ENCODE measurements around the gene METRN.

Gene METRN

DNA sequence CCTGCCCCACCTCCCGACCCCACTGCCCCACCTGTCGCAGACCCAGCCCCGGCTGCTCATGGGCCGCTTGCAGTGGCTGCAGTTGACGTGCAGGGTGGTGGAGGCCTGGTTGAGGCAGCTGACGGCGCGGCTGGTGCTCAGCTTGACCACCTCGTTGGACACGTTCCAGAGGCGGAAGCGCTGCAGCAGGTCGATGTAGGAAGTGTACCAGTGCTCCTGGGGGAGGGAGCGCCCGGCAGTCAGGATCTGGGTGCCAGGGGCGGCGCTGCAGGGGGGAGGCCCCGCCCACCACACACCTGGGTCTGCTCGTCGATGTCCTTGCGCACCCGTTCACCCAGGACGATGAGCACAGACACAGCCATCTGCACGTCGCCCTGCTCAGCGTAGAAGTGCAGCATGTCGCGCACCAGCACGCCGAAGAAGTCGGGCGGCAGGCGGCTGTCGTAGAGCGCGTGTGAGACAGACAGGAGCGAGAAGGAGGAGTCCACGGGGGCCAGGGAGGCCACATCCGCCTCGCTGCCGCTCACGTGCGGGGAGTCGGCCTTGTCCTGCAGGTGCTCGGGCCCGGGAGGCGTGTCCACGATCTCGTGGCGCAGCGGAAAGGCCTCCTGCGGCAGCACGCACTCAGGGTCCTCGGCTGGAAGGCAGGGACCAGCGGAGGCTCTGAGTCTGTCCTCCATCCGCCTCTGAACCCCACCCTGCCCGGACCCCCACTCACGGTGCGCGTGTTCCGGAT lies 29.8 kb upstream of the METRN start:
- Histone ChIP-seq H3K4me1 (ENCODE audit: control insufficient read depth, insufficient read depth, low read length) (peaks cover 9% of the 10 kb centered on the region; the same call in 1 of the 2 replicates), H3K27ac (ENCODE audit: extremely low read depth, low read depth, low read length) (no peak overlapping the region; the same call in 1 of the 2 replicates), H3K4me3 (ENCODE audit: low read depth, low read length) (no peak overlapping the region), H3K36me3 (ENCODE audit: control insufficient read depth in 2 of 2, insufficient read depth in 1 of 2, low read length in 2 of 2) (peaks cover 3 to 72% of the 10 kb centered on the region in 2 experiments; a peak in 1 of 3 replicates), H3K9me3 (ENCODE audit: control insufficient read depth, insufficient read depth, low read depth, low read length) (no peaks in the 10 kb centered on the region)
- ChIA-PET POLR2A (interaction anchor here (1.0 to 1.4 kb wide), 7 partner anchors 10 to 450 kb away, joined by 3 to 9 read pairs (median 4); partner anchors contain the start of genes CCDC78, FAM234A, HAGHL and RHBDL1), CTCF (interaction anchor here (1.8 kb wide), 1 partner anchor 27 kb away, joined by 3 read pairs; no protein-coding TSS in a partner anchor)
- peak; percentile 29; the same call in 1 of the 2 replicates for TF ChIP-seq ZNF600 (tag by site-specific recombination; IDR thresholded peaks at IDR 0.05)
- TF ChIP-seq, protein P1, sequence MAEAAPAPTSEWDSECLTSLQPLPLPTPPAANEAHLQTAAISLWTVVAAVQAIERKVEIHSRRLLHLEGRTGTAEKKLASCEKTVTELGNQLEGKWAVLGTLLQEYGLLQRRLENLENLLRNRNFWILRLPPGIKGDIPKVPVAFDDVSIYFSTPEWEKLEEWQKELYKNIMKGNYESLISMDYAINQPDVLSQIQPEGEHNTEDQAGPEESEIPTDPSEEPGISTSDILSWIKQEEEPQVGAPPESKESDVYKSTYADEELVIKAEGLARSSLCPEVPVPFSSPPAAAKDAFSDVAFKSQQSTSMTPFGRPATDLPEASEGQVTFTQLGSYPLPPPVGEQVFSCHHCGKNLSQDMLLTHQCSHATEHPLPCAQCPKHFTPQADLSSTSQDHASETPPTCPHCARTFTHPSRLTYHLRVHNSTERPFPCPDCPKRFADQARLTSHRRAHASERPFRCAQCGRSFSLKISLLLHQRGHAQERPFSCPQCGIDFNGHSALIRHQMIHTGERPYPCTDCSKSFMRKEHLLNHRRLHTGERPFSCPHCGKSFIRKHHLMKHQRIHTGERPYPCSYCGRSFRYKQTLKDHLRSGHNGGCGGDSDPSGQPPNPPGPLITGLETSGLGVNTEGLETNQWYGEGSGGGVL (tag by site-specific recombination; IDR thresholded peaks at IDR 0.05), result 0 out of 2 replicates have a peak, but pooled peaks have one; percentile 9
- no peak for TF ChIP-seq EGR2 (tag by site-specific recombination; IDR thresholded peaks at IDR 0.05; ENCODE audit: low read depth)
- TF ChIP-seq KLF9 (tag by site-specific recombination; IDR thresholded peaks at IDR 0.05; ENCODE audit: low read depth), result peak; percentile 40
- no peak for TF ChIP-seq ZNF157 (tag by site-specific recombination; IDR thresholded peaks at IDR 0.05)
- TF ChIP-seq PBX3 (CRISPR knock-in tag; IDR thresholded peaks at IDR 0.05), result 0 out of 2 replicates have a peak, but pooled peaks have one; percentile 58
- peak; percentile 93 for TF ChIP-seq SCRT2 (tag by site-specific recombination; IDR thresholded peaks at IDR 0.05)
- no peak for TF ChIP-seq ZNF426 (tag by site-specific recombination; IDR thresholded peaks at IDR 0.05)
- 0 out of 2 replicates have a peak, but pooled peaks have one; percentile 41 for TF ChIP-seq ZNF837 (tag by site-specific recombination; IDR thresholded peaks at IDR 0.05)
- no peak for TF ChIP-seq ZBTB44 (tag by site-specific recombination; IDR thresholded peaks at IDR 0.05)
- no peak for TF ChIP-seq ZNF16 (tag by site-specific recombination; IDR thresholded peaks at IDR 0.05; ENCODE audit: low read depth)
- TF ChIP-seq ZNF514 (tag by site-specific recombination; IDR thresholded peaks at IDR 0.05), result no peak
- peak; percentile 37; the same call in 1 of the 2 replicates for TF ChIP-seq SCRT1 (tag by site-specific recombination; IDR thresholded peaks at IDR 0.05; ENCODE audit: borderline replicate concordance)

DNA sequence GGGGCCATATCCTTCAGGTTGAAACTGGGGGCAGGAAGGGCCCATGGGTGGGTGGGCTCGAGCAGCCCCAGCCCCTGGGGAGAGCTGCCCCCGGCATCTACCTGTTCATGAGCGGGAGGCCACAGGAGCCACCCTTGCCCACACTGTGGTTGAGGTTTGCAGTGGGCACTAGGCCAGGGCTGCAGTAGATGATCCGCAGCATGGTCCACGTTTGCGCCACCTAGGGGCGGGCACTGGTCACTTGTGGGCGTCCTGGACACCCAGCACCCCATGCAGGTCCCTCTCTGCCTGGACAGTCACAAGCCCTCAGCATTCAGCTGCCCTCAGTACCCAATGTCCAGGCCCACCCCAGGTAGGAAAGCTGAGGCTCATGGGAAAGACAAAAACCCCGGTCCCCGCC lies 29.0 kb upstream of the METRN start:
- POLR2A ChIA-PET, result interaction anchor here (0.5 to 1.5 kb wide), 2 partner anchors 9 to 85 kb away, joined by 3 to 6 read pairs; no protein-coding TSS in a partner anchor
- Histone ChIP-seq H3K9me3 (ENCODE audit: control insufficient read depth, insufficient read depth, low read depth, low read length) (no peaks in the 10 kb centered on the region), H3K36me3 (ENCODE audit: control insufficient read depth in 2 of 2, insufficient read depth in 1 of 2, low read length in 2 of 2) (peaks cover 3 to 70% of the 10 kb centered on the region in 2 experiments; a peak in 1 of 3 replicates), H3K27ac (ENCODE audit: extremely low read depth, low read depth, low read length) (no peak overlapping the region), H3K4me3 (ENCODE audit: low read depth, low read length) (no peak overlapping the region), H3K4me1 (ENCODE audit: control insufficient read depth, insufficient read depth, low read length) (peaks cover 9% of the 10 kb centered on the region; the same call in 1 of the 2 replicates)
- CTCF ChIA-PET, result interaction anchor here (0.8 to 1.8 kb wide), 3 partner anchors 9 to 27 kb away, joined by 3 read pairs; no protein-coding TSS in a partner anchor
- no peak for TF ChIP-seq ZNF302 (tag by site-specific recombination; IDR thresholded peaks at IDR 0.05; ENCODE audit: low read depth)
- TF ChIP-seq ZNF76 (tag by site-specific recombination; IDR thresholded peaks at IDR 0.05; ENCODE audit: borderline replicate concordance, low read depth), result 0 out of 2 replicates have a peak, but pooled peaks have one; percentile 38
- no peak for TF ChIP-seq ZBTB26 (tag by site-specific recombination; optimal IDR thresholded peaks at IDR 0.05)
- no peak for TF ChIP-seq ZNF518A (tag by site-specific recombination; conservative IDR thresholded peaks at IDR 0.05; ENCODE audit: low read depth)
- no peak for TF ChIP-seq TRIM28 (IDR thresholded peaks at IDR 0.05; ENCODE audit: borderline replicate concordance, low read length)

All from HEK293 (cell line).